Subcutaneous adipose tissue (tissue), 4 donors: ENCODE data around the gene PTPRA. TPM values are rescaled to one million over a fixed set of nuclear protein-coding genes. Genes with fewer than 3 reads are reported as not detected.

Experiments used
- CTCF ChIP-seq: fragments of 450-650 bp; IDR thresholded peaks from one replicate; pipeline ENCODE4 v1.5.1; 2016; ENCODE audit warnings: low read depth, mild to moderate bottlenecking, control low read depth, antibody characterized with exemption, moderate library complexity
- total RNA-seq, 4 donors: library from RNA; depleted of rRNA; stranded (reverse); fragments of >200 nt; gene quantifications; one replicate each; pipeline ENCODE4 v1.1.0, GENCODE V29; 2016

The PTPRA gene
- total RNA-seq, 4 donors from 2014 or later = 64.4 to 99.5 (median 95.3) TPM

GRCh38 chr20:2879146-2879545, 5.9 kb downstream of the PTPRA start:
- no peak for TF ChIP-seq CTCF

DNA sequence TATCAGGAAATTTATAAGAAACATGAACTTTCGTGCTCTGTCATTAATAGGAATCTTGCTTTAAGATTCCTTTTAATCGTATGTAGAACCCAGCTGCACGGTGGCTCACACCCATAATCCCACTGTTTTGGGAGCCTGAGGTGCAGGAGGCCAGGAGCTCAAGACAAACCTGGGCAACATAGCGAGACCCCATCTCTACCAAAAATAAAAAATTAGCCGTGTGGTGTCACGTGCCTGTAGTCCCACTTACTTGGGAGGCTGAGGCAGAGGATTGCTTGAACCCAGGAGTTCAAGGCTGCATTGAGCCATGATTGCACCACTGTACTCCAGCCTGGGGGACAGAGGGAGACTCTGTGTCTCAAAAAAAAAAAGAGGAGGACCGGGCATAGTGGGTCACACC, 7.4 kb downstream of the PTPRA start:
- TF ChIP-seq CTCF = no peak

GRCh38 chr20:2883726-2884637, 10.7 kb downstream of the PTPRA start:
- no peak for TF ChIP-seq CTCF

- TF ChIP-seq CTCF = no peak
Measured at GRCh38 chr20:2887715-2888114, 14.4 kb downstream of the PTPRA start.

DNA sequence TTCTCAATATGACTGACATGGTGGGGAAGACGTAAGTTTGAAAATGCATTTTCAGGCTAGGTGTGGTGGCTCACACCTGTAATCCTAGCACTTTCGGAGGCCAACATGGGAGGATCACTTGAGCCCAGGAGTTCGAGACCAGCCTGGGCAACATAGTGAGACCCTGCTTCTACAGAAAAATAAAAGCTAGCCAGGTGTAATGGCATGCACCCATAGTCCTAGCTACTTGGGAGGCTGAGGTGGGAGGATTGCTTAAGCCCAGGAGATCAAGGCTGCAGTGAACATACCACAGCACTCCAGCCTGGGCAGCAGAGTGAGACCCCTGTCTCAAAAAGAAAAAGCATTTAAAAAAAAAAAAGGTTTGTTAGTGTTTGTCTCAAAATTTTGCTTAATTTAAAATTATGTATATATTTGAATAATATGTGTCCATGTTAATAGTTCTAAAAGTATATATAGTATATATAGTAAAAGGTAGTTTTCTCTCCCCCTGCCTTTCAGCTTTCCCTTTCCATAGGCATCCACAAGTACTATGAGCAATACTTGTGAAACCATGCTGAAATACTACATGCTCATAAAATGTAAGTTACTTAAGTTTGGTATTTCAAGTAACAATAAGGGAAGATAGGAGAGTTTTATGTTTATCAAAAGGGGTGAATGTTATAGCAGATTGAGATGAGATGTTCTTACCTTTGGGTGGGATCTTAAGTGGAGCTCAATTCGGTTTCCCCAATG, 15.1 kb downstream of the PTPRA start:
- TF ChIP-seq CTCF = no peak

DNA sequence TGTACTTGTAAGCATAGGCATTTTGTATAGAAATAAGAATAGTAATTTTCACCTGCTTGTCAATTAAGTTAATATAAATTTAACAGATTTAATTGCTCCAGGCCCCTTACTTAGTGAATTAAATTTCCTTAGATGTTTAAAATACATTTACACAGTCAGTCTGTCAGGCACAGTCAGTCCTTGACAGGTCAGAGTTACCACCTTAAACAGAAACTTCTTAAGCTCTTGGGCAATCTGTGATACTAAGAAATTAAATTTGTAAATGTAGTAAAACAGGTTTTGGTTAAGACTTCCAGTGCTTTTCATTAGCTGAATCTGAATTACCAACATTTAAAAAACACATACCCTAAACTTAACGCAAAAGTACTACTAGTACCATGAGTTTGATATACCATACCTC, 15.9 kb downstream of the PTPRA start:
- no peak for TF ChIP-seq CTCF

- TF ChIP-seq CTCF = no peak
Measured at GRCh38 chr20:2889797-2890196, 16.5 kb downstream of the PTPRA start.
